CD4-positive, alpha-beta T cell treated with Interferon alpha-2 for 1 hour (primary cell): ENCODE data around the gene ATXN7L2.

Source experiments
- DNase-seq, 2 donors: peaks; one replicate each; pipeline ENCODE4 v3.0.0-alpha.2; 2020 to 2022

ATXN7L2 gene

DNA sequence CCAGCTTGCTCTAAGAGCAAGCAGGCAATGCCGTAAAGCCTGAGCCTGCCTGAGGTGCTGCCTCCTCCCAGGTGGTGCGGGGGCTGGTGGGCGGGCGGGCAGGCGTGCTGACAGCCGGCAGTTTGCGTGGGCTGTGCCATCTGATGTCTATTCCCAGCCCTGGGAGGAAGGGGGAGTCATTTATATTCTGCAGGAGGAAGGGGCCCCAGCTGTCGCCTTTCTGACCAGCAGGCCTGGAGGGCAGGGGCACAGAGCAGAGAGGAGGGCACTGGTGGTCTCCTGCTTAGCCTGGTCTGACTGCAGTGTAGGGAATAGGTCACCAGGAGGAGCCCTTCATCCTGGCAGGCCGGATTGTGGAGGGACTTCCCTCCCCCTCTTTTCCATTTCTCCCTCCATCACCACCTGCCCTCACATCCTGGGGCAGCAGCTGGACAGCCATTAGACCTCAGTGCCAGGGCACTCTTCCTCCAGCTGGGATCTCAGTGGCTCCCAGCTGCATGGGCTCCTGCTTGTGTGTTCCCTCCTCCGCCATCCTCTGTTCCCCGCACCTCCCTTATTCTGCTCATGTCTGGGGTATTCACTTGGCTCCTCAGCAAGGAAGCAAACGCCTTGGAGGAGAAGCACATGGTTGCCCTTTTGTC is 14.6 kb downstream of the ATXN7L2 start:
- DNase-seq: peak in 1 of 2 donors; percentile 43

DNA sequence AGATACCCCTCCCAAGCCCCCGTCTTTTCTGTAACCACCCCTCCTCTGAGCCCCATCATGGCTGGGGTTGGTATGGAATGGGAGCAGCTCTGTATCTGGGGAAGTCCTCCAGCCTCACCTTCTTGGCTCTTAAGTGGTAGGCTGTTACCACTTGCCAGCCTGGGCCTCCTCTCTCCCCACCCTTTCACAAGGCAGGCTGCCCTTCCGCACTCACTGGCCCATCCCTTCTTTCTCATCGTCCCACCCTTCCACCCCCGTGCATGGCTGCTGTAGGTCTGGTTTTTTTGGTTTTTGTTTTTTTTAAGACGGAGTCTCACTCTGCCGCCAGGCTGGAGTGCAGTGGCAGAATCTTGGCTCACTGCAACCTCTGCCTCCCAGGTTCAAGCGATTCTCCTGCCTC is 15.4 kb downstream of the ATXN7L2 start:
- no peak for DNase-seq

DNA sequence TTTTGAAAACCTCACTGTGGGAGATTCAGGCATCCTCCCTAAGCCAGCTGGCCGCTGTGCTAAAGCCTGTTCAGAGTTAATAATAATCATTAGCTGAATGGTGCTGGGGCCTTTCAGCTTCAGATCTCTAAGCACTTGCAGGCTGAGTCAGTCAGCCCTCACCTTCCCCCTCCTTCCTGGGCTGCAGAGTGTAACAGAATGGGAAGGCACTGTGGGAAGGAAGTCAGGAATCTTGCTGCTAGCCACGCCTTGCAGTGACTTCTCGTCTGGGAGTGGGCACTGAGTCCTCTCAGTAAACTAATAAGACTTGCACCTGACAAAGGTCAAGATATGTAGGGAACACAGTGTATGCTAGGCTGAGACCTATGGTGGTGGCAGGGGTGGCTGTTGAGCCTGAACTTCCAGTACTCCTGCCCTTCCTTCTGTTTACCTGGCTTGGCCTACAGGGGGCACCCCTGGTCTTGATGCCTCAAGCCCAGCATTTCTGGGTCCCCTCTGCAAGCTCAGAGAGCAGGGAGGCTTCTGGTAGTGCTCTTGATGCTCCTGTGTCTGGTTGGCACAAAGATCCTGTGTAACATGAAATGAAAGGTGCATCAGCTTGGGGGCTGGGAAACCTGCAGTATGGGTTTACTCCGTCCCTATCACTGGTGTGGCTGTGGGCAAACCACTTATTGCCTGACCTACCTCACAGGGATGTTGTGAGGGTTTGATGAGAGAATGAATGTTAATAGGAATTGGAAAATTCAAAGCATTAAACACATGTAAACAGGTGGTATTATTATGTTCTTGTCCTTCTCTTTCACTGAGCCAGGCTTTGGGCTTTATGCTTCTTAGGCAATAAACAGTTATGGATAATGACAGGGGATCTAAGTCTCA is 16.2 kb downstream of the ATXN7L2 start:
- DNase-seq: peak; percentile 63 to 73

DNA sequence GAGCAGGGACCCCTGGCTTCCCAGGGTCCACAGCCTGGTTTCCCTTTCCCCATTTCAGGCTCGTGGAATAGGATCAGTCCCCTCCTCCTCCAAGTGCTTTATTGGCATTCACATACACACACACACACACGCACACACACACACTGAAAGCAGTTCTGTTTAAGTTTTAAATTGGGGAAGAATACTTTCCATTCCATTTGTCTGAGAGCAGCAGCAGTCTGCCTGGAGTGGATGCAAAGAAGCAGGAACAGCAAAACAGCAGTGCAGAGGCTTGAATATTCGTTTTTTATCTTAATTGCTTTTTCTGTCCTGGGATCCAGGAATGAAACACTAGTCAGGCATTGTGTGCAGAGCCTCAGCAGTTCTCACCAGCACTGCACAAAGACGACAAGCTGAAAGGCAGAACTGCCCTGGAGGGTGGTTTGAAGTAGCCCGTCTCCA is 17.3 kb downstream of the ATXN7L2 start:
- no peak for DNase-seq

DNA sequence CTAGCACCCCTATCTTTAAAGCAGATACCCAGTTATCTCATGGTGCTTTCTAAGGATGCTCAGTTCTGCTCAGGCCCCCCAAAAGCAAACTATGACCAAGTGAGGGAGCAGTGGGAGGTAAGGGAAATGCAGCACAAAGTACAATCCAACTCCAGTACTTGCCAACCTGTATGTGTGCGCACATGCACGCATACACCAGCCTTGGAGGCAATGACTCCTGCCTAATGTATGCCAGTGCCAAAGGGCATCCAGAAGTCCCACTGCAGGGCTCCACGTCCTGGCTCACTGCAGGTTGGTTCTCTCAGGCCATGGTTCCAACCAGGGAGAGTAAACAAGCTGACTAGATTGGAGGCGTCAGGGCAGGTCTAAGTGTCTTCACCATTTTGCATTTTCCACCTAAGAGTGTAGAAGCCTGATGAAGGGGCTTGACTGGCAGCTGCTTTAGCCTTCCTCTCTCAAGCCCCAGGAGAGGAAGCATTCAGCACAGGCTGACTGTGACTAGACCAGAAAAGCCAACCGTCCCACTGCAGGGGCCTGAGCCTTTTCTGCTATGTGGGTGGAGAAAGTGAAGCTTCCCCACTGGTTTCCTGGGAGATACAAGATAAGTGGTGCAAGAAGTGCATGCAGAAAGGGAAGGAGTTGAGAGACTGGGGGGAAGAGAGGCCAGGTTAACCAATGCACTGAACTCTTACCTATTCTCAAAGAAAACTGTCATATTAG is 18.1 kb downstream of the ATXN7L2 start:
- no peak for DNase-seq

DNA sequence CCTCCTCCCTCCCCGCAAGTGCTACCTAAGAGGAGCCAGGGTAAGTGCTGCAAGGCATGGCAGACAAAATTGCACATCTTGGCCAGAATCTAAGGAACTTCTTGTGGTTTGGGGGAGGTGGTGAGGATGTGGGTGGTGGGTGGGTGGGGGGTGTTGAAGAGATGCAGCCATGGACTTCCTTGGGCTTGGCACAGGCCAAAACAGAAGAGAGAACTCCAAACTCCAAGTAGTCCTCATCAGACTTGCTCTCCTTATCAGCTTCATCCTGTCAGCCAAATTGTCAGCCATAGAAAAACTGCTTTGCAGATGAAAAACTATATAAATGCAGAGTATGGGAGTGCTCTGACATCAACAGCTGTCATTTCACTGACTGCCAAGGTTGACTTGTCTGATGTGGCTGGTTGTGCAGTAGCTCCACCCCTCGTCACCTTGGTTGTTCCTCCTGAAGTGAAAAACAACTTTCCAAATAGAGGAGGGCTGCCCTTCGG is 18.7 kb downstream of the ATXN7L2 start:
- DNase-seq: peak; percentile 64 to 76

DNA sequence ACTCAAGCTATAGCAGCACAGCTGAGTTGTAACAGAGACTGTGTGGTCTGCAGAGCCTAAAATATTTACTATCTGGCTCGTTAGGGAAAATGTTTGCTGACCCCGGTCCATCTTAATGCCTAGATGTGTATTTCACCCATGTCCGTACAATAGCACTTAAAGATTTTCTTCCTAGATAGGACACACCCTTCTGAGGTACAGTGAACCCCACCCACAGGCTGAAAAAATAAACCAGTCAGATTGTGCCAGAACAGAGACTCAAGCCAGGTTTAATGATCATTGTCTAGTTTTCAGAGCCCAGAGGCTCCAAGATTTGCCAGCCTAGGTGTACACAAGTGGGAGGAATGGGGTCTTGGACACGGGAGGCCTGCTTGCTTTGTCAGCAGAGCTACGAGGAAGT is 20.2 kb downstream of the ATXN7L2 start:
- peak in 1 of 2 donors; percentile 24 for DNase-seq

DNA sequence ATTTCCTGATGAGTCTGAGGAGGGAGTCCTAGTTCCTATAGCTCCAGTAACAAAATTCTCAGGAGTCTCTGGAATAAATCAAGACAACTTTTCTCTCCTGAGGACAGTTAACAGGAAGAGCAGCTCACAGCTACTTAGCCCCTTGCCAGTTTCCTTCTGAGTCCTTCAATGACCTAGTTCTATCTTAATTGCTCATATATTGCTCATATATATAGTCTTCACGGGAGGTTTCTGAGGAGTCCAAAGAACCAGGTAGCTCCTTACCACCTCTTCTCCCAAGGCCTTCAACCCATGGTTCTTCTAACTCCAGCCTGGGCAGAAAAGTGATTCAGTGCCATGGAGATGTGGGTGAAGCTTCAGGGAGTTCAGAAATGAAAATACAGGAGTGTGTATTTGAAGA is 21.3 kb downstream of the ATXN7L2 start:
- no peak for DNase-seq

DNA sequence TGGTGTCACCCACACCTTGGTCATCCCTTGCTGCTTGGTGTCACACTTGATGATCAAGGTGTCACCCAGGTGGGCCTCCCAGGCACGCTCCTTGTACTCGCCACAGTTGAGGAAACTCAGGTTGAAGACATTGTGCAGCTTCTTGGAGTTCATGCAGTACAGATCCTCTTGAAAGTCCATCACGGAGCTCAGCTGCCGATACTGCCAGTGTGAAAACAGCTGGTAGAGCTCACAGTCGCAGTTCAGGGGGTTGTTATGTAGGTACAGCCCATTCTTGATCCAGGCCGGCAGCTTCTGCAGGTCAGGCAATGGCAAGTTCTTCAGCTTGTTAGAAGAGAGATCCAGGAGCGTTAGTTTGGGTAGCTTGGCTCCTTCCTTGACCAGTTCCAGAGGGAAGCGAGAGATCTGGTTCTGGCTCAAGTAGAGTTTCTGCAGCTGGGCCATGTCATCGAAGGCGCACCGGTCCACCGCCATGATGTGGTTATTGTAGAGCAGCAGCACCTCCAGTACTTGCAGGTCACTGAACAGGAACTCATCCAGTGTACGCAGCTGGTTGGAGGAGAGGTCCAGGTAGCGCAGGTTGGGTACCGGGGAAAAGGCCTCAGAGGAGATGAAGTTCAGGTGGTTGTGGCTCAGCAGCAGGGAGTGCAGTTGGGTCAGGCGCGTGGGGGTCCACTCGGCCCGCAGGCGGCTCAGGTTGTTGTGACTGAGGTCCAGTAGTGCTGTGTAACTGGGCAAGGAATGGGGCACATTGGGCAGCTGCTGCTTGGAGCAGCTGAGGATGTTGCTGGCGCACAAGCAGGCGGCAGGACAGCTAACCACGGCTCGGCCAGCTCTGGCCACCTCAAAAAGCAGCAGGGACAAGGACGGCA is 24.5 kb downstream of the ATXN7L2 start:
- DNase-seq: no peak

DNA sequence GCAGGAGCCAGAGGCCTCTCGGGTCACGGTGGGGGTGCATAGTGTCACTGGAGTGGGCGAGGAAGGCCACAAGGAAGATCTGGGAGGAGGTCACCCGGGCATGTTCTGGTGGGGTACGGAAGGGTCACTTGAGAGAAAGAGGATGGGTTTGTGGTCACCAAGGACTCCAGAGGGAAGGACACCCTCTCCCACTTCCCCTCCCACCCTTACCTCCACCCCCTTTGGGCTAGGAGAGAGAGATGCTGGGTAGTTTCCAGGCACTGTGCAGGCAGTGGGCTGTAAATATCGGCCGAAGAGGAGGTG is 25.1 kb downstream of the ATXN7L2 start:
- no peak for DNase-seq

DNA sequence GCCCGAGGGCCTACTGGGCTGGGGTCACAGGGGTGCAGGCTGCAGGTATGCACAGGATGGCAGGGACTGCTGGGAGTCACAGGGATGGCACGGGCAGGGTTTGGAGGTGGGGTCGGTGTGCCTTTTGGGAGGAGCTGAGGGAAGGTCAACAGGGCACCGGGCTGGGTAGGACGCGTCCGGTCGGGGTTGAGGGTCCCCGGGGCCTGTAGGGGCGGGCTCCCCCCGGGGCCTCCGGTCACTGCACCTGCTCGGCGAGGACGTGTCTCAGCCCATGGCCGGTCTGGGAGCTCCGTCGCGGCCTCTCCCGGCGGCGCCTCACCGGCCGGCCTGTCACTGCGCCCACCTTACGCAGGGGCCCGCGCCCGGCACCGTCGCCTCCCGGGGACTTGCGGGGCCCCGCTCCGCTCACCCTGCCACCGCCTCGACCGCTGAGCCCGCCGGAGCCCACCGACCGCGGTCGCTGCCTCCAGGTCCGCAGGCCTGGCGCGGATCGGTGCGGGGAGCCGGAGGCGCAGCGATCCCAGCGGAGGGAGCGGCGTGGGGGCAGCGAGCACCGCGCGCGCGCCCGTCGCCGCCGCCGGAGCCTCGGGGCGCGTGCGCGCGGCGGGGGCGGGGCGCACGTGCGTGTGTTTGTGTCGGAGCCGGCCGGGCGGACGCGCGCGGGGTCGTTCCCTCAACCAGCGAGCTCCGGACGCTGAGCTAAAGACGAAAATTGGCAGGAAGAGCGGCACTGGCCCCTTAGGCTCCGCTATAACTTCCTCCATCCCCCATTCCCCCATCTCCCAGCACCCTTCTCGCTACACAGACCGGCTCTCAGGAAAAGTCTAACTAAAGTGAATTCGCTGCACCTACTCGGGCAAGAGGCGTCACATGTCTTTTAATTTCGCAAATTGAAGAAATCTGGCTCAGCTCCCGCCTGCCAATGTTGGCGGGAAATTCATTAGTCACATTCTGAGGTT is 25.8 kb downstream of the ATXN7L2 start, which contains the start of gene AMIGO1:
Gene AMIGO1, minus strand, starts transcription at position 552 of the 959 bp plus-strand sequence. CDS start 815 bp downstream, outside the sequence.
- DNase-seq: peak; percentile 40 to 71

DNA sequence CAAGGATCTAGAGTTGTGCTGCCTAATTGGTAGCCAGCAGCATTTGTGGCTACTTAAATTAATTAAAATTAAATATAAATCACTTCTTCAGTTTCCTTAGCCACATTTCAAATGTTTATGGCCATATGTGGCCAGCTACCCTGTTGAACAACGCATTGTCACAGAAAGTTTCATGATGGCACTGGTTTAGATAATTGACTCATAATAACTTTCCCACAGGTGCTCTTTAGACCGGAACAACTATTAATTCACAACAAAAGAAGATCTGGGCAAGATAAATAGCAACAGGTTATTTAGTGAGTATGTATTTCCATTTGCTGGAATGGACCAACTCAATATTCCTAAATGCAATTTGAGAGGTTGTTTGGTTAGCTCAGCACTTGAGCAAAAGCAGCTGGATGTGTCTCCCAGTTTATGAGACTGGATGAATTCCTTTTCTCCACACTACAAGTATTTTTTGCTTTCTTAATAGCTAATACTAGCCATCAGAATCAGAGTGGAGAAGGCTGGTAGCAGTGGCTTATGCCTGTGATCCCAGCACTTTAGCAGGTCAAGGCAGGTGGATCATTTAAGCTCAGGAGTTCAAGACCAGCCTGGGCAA is 29.5 kb downstream of the ATXN7L2 start:
- DNase-seq: no peak

DNA sequence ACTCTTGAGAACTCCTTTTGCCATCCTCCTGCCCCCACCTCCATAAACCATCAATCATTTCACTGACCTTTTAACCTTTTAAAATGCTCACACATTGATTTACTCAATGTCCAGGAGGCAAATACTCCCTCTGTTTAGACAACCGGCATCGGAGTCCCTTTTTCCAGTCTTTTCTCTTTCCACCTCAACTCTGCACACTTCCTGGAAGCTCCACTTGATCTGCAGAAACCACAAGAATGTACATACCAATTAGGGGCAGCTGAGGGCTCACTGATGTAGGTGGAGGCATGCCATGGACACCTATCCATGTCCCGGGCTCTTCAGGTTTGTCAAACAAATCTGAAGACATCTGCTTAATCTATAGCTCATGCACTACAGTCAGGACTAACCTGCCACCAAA is 31.1 kb downstream of the ATXN7L2 start:
- DNase-seq: no peak

DNA sequence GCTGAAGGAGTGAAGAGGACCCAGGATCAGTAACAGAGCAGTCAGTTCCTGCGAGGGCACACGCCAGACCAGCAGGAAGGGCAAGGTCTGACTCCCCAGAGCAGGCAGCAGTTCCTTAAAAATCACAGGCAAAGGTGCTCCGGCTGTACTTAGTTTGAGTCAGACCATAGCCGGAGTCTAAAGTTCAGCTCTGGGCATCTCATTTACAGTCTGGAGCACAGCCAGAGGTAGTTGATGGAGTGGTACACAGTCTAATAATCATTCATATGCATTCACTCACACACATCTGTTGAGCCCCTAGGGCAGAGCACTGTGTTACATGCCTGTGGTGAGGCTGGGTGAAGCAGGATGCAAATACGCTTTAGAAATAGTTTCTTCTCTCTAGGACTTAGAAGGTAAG is 33.2 kb downstream of the ATXN7L2 start:
- no peak for DNase-seq

DNA sequence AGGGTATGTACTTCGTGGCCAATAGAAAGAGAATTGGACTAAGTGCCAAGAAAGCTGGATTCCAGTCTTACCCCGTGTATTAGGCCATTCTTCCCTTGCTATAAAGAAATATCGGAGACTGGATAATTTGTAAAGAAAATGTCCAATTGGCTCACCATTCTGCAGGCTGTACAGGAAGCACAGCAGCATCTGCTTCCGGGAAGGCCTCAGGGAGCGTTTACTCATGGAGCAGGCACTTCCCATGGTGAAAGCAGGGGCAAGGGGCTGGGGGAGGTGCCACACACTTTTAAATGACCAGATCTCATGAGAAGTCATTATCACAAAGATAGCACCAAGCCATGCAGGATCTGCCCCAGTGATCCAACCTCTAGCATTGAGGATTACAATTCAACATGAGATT is 33.6 kb downstream of the ATXN7L2 start:
- no peak for DNase-seq

DNA sequence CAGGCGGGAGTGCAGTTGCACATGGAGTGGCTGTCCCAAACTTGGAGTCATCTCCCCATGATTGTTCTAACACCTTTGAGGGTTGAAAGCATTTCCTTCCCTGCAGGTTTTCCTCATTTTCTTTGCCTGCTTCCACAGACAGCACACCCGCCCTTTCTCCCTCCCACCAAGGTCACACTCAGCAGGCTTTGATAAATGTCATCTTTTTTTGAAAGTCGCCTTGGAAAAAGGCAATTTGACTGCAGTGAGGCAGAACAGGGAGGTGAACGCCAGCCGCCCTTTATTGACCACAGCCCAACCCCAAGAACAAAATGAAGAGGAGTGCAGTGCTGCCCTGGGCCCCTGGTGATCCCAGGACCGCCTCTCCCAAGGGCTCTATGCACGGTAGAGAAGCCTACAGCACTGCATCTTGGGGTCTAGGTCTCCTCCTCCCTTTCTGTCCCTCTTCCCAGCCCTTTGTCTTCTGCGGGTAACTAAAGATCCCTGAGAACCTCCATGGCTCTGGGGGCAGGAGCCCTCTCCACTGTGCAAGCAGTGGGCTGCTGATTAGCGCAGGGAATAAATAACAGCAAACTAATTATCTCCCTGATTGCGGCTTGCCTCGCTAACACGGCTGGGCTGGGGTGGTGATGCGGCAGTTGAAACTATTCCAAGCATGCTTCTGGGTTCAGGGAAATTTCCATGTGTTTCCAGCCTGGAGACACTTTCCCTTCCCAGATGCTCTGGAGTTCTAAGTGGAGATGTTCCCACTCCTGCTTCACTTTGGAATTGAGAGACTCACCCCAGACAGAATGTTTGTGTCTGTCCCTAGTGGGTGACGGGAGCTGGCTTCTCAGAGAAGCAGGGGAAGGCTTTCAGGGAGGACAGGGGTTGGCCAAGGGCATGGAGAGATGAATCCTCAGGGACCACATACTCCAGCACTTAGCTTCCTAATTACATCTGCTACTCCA is 37.6 kb downstream of the ATXN7L2 start:
- DNase-seq: no peak

DNA sequence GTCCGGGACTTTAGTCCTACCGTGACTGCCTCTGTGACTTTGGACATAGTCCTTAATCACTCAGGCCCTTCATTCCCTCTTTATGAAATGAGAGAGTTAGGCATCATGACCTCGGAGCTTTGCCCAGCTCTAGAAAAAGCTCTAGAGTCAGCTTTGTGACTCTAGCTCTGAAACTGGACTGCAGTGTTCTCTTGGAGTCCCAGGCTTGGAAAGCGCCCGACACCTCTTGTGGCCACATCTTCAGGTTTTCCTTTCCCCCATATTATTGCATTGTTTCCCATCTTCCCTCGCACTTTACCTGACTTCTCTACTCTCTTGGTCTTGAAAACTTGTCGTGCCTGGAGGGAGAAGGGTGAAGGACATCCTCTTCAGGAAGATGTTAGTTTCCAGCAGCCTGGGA is 38.3 kb downstream of the ATXN7L2 start:
- no peak for DNase-seq

DNA sequence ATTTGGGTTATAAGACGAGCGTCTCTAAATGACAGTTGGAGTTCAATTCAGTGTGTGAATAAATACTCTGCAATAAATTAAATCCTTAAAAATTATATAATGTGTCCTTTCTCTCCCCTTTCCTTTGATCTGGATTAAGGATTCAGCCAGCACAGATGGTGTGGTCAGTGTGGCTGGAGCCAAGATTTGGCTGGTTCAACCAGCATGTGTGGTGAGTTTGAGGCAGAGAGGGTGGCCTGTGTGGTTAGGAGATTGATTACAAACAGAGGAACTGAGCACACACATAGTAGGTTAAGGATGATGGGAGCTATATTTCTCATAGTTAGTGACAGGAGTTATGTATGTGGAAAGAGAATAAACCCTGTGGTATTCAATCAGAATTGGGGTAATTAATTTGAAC is 40.0 kb downstream of the ATXN7L2 start:
- no peak for DNase-seq

DNA sequence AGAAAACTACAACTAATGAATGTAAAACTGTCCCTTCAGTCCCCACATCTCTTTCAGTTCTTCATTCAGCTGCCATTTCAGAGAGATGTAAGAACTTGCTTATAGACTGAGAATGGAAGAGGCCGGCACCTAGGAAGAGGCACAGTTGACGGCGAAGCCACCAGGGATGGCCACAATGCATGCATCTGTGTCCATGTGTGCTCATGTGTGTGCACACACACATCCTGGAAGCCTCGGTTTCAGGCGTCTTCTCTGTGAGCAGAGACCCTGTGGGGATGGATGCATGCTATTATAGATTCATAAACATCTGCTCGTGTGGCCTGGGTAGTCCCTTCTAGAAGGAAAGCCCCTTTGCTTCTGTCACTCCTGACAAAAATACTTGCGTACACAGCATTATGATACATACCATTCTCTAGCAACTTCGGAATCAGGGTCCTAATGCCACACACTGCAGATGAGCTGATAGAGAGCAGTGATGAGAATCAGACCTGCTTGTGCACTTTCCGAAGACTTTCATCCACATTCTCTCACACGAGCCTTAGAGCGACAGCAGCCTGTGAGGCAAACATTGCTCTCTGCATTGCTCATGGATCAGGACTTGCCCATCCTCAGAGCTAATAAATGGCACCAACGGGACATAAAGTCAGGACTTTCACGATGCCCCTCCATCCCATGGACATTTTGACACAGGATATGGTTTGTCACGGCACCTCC is 43.5 kb downstream of the ATXN7L2 start:
- DNase-seq: no peak
